ENCODE measurements around the gene QSER1. TPM values are rescaled to one million over a fixed set of nuclear protein-coding genes. Genes with fewer than 3 reads are reported as not detected.

QSER1 gene
- total and polyA plus RNA-seq, 9 of the 15 experiments (the other 6 are each of a cell fraction or from before 2014, with no cell fraction given), result 5.8 to 33.6 (median 22.3) TPM

GRCh38 chr11:32921204-32921603 lies 28.6 kb downstream of the QSER1 start (continued):
- TF ChIP-seq REST (IDR thresholded peaks at IDR 0.05; ENCODE audit: borderline replicate concordance), result no peak
- TF ChIP-seq REST (CRISPR knock-in tag; IDR thresholded peaks at IDR 0.05; ENCODE audit: low read depth), result no peak
- no peak for TF ChIP-seq SRSF9 (IDR thresholded peaks at IDR 0.05; ENCODE audit: borderline replicate concordance, low read depth, low read length)
